ENCODE results near the gene STRN3. TPM values are rescaled to one million over a fixed set of nuclear protein-coding genes. Genes with fewer than 3 reads are reported as not detected.

STRN3 gene
- total and polyA plus RNA-seq, 10 of the 15 experiments (the other 5 are each of a cell fraction or from before 2014, with no cell fraction given), result 7.8 to 27.9 (median 14.1) TPM

DNA sequence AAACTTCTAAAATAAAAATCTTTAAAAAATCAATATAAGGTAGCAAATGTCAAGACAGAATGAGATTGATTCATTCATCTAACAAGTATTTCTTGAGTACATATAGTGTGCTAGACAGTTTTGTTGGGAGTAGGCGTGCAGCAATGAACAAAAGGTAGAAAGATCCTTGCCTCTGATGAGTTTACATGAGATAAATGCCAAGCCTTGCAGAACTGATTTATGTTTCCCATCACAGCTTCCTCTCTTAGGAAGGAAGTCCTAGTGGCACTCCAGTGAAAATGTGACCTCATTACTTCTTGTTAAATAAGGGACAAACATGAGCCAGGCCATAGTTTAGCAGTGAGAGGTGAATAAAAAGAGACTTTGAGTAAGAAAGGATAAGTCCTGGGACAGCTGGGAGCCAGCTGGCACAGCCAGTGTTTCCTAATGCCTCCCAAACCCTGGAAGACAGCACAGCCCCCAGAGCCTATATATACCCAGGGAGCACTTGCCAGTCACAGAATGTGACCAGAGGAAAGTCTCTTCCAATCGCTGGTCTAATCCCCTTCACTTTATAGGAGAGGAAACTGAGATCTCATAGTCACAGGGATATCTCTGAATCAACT is 156.5 kb downstream of the STRN3 start:
- no peak overlapping the region for H3K4me3 ChIP-seq
- no peak overlapping the region for H3K4me2 ChIP-seq (ENCODE audit: control insufficient read depth, insufficient read depth)
- peaks cover 2% of the 10 kb centered on the region in 2 experiments; a peak in 1 of 4 replicates for H3K27me3 ChIP-seq (replicated peaks in 1 of 2; ENCODE audit: control insufficient read depth in 2 of 2, insufficient read depth in 2 of 2, low read length in 1 of 2)
- TF ChIP-seq GABPA (IDR thresholded peaks at IDR 0.05; ENCODE audit: low read depth), result no peak
- H3K4me1 ChIP-seq (ENCODE audit: control insufficient read depth, insufficient read depth, low read length), result peaks cover 5% of the 10 kb centered on the region
- H3K9me3 ChIP-seq (replicated peaks; ENCODE audit: control insufficient read depth, insufficient read depth, low read length), result no peaks in the 10 kb centered on the region
- FAIRE-seq, result no peak
- H3K27ac ChIP-seq (ENCODE audit: control insufficient read depth, insufficient read depth), result no peak overlapping the region
- WGBS (ENCODE audit: insufficient coverage, insufficient replicate concordance, low lambda C conversion rate, missing lambda C conversion rate), result 100% methylated on average over 2 of the region's 2 CpGs
- ATAC-seq, result no peak
- CTCF ChIA-PET, result interaction anchor here (1.5 kb wide), 1 partner anchor 35 kb away, joined by 3 read pairs; no protein-coding TSS in a partner anchor
- DNase-seq (ENCODE audit: low read depth, low spot score), result no peak
- in situ Hi-C loops (cut with MboI), result no loop called here
- H4K20me1 ChIP-seq (ENCODE audit: control insufficient read depth, insufficient read depth), result no peaks in the 10 kb centered on the region
- RAD21 ChIA-PET (ENCODE audit: unreplicated experiment), result no interaction called here
- no peak overlapping the region for H3K9ac ChIP-seq (ENCODE audit: control insufficient read depth, insufficient read depth, low read length)
- SMC1A ChIA-PET (ENCODE audit: uncharacterized antibody, unreplicated experiment), result interaction anchor here (1.2 kb wide), 1 partner anchor 211 kb away, joined by 4 read pairs; no protein-coding TSS in a partner anchor
- H3K36me3 ChIP-seq (ENCODE audit: control insufficient read depth in 2 of 2, insufficient read depth in 2 of 2, low read length in 1 of 2), result no peaks in the 10 kb centered on the region
- H2AFZ ChIP-seq (ENCODE audit: control insufficient read depth, low read depth, low read length), result no peak overlapping the region
- POLR2A ChIA-PET, result no interaction called here
- intact Hi-C loops (cut with micrococcal nuclease; ENCODE audit: unreplicated experiment), result loop anchor here (5.0 kb wide), 1 partner anchor 157 kb away; no protein-coding TSS in a partner anchor
- H3K79me2 ChIP-seq (ENCODE audit: control insufficient read depth, insufficient read depth, low read length), result no peaks in the 10 kb centered on the region
- BruUV-seq (replicated peaks), result no TSS peak

DNA sequence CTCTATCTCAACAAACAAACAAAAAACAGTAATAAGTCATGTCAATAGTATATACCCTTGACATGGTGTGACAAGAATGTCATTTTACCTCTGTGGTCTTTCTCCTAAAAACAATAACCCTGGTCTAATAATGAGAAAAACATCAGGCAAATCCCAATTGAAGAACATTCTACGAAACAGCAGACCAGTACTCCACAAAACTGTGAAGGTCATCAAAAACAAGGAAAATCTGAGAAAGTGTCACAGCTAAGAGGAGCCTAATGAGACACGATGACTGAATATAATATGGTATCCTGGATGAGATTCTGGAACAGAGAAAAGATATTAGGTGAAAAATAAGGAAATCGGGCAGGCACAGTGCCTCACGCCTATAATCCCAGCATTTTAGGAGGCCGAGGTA is 157.4 kb downstream of the STRN3 start:
- Histone ChIP-seq H3K4me1 (ENCODE audit: control insufficient read depth, insufficient read depth, low read length) (peaks cover 2% of the 10 kb centered on the region), H3K4me2 (ENCODE audit: control insufficient read depth, insufficient read depth) (no peak overlapping the region), H3K9ac (ENCODE audit: control insufficient read depth, insufficient read depth, low read length) (no peak overlapping the region), H3K9me3 (replicated peaks; ENCODE audit: control insufficient read depth, insufficient read depth, low read length) (no peaks in the 10 kb centered on the region), H3K36me3 (ENCODE audit: control insufficient read depth in 2 of 2, insufficient read depth in 2 of 2, low read length in 1 of 2) (no peaks in the 10 kb centered on the region), H3K4me3 (no peak overlapping the region), H3K27me3 (replicated peaks in 1 of 2; ENCODE audit: control insufficient read depth in 2 of 2, insufficient read depth in 2 of 2, low read length in 1 of 2) (peaks cover 0 to under 1% of the 10 kb centered on the region in 2 experiments; a peak in 1 of 4 replicates), H4K20me1 (ENCODE audit: control insufficient read depth, insufficient read depth) (no peaks in the 10 kb centered on the region), H2AFZ (ENCODE audit: control insufficient read depth, low read depth, low read length) (no peak overlapping the region), H3K79me2 (ENCODE audit: control insufficient read depth, insufficient read depth, low read length) (no peaks in the 10 kb centered on the region), H3K27ac (ENCODE audit: control insufficient read depth, insufficient read depth) (no peak overlapping the region)
- ChIA-PET POLR2A (no interaction called here), SMC1A (ENCODE audit: uncharacterized antibody, unreplicated experiment) (interaction anchor here (1.2 kb wide), 1 partner anchor 210 kb away, joined by 4 read pairs; no protein-coding TSS in a partner anchor), CTCF (interaction anchor here (0.6 kb wide), 1 partner anchor 22 kb away, joined by 5 read pairs; no protein-coding TSS in a partner anchor), RAD21 (ENCODE audit: unreplicated experiment) (no interaction called here)
- BruUV-seq (replicated peaks), result no TSS peak
- 95% methylated on average over 5 of the region's 5 CpGs for WGBS (ENCODE audit: insufficient coverage, insufficient replicate concordance, low lambda C conversion rate, missing lambda C conversion rate)
- ATAC-seq (no peak), DNase-seq (ENCODE audit: low read depth, low spot score) (no peak), FAIRE-seq (no peak)
- intact Hi-C loops (cut with micrococcal nuclease; ENCODE audit: unreplicated experiment), result no loop called here
- TF ChIP-seq, protein P1, sequence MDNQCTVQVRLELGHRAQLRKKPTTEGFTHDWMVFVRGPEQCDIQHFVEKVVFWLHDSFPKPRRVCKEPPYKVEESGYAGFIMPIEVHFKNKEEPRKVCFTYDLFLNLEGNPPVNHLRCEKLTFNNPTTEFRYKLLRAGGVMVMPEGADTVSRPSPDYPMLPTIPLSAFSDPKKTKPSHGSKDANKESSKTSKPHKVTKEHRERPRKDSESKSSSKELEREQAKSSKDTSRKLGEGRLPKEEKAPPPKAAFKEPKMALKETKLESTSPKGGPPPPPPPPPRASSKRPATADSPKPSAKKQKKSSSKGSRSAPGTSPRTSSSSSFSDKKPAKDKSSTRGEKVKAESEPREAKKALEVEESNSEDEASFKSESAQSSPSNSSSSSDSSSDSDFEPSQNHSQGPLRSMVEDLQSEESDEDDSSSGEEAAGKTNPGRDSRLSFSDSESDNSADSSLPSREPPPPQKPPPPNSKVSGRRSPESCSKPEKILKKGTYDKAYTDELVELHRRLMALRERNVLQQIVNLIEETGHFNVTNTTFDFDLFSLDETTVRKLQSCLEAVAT (IDR thresholded peaks at IDR 0.05), result no peak
- TF ChIP-seq IRF4 (IDR thresholded peaks at IDR 0.05; ENCODE audit: low read depth, low read length) (no peak), KLF5 (IDR thresholded peaks at IDR 0.05; ENCODE audit: partially characterized antibody) (no peak), TBL1XR1 (IDR thresholded peaks at IDR 0.05; ENCODE audit: low read depth, low read length) (no peak), TCF7 (IDR thresholded peaks at IDR 0.05; ENCODE audit: borderline replicate concordance) (no peak), JUNB (IDR thresholded peaks at IDR 0.05) (no peak), EP300 (IDR thresholded peaks at IDR 0.05; ENCODE audit: borderline replicate concordance in 1 of 2, control insufficient read depth in 1 of 2, low read depth in 2 of 2, low read length in 2 of 2) (no peak), SMAD5 (IDR thresholded peaks at IDR 0.05; ENCODE audit: low read depth) (no peak), SRF (IDR thresholded peaks at IDR 0.05; ENCODE audit: low read depth in 2 of 2, low read length in 2 of 2) (no peak), KDM1A (IDR thresholded peaks at IDR 0.05; ENCODE audit: borderline replicate concordance) (no peak), ESRRA (IDR thresholded peaks at IDR 0.05; ENCODE audit: low read length) (no peak), CBX5 (IDR thresholded peaks at IDR 0.05; ENCODE audit: low read depth) (no peak)
- TF ChIP-seq, protein P2, sequence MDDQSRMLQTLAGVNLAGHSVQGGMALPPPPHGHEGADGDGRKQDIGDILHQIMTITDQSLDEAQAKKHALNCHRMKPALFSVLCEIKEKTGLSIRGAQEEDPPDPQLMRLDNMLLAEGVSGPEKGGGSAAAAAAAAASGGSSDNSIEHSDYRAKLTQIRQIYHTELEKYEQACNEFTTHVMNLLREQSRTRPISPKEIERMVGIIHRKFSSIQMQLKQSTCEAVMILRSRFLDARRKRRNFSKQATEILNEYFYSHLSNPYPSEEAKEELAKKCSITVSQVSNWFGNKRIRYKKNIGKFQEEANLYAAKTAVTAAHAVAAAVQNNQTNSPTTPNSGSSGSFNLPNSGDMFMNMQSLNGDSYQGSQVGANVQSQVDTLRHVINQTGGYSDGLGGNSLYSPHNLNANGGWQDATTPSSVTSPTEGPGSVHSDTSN (IDR thresholded peaks at IDR 0.05; ENCODE audit: insufficient replicate concordance, low read depth, low read length), result no peak
- in situ Hi-C loops (cut with MboI), result no loop called here
